Measurements from ENCODE around the gene AP2A1. TPM values are rescaled to one million over a fixed set of nuclear protein-coding genes. Genes with fewer than 3 reads are reported as not detected.

The AP2A1 gene
- total RNA-seq, 1 experiment from 2014 or later = 72.1 TPM

DNA sequence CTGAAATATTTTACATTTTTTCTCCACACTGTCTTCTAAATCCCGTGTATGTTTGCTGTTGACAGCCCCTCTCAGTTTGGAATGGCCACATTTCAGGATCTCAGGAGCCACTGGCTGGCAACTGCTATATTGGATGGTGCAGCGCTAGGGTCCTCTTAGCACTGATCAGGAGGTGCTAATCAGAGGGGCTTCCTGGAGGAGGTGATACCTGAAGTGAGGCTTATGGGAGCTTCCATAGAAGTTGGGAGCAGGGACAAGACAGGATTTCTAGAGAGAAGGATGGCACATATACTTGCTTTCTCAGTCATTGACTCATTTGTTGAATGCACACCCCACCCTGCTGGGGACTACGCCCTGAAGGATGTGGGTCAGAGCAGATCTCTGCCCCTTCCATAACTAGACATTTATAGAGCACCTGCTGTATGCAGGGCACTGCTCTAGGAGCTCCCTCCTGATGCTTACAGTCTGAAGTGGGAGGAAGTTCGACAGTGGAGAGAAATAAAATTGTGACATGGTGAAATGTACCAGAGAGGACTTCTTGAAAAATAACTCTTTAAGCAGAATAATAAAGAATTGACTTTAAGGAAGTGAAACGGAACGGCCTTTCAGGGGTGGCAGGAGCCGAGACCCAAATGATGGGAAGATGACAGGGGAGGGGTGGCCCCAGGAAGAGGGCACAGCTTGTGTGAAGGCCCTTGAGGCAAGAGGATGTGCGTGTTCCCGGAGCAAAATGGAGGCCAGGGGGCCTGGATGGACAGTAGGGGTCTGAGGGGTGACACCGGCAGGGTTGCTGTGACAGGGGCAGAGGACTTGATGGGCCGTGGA lies 13.1 kb downstream of the AP2A1 start:
- no peaks in the 10 kb centered on the region for H3K36me3 ChIP-seq (ENCODE audit: control insufficient read depth, insufficient read depth, low read length)
- POLR2A ChIA-PET = no interaction called here
- DNase-seq (ENCODE audit: low read depth, low spot score) (no peak), ATAC-seq (no peak)
- no peak overlapping the region for H3K4me3 ChIP-seq (ENCODE audit: low read depth in 2 of 2, low read length in 2 of 2)
- H3K27ac ChIP-seq (ENCODE audit: low read length) = no peak overlapping the region
- H3K9me3 ChIP-seq (ENCODE audit: control insufficient read depth, insufficient read depth, low read depth, low read length) = no peaks in the 10 kb centered on the region
- TF ChIP-seq SIN3A (IDR thresholded peaks at IDR 0.05; ENCODE audit: borderline replicate concordance, insufficient read depth, low read depth, low read length) (no peak), TCF7L2 (IDR thresholded peaks at IDR 0.05; ENCODE audit: low read depth, low read length) (no peak), POLR2AphosphoS5 (IDR thresholded peaks at IDR 0.05; ENCODE audit: low read depth, low read length) (no peak)
- TF ChIP-seq, protein P1, sequence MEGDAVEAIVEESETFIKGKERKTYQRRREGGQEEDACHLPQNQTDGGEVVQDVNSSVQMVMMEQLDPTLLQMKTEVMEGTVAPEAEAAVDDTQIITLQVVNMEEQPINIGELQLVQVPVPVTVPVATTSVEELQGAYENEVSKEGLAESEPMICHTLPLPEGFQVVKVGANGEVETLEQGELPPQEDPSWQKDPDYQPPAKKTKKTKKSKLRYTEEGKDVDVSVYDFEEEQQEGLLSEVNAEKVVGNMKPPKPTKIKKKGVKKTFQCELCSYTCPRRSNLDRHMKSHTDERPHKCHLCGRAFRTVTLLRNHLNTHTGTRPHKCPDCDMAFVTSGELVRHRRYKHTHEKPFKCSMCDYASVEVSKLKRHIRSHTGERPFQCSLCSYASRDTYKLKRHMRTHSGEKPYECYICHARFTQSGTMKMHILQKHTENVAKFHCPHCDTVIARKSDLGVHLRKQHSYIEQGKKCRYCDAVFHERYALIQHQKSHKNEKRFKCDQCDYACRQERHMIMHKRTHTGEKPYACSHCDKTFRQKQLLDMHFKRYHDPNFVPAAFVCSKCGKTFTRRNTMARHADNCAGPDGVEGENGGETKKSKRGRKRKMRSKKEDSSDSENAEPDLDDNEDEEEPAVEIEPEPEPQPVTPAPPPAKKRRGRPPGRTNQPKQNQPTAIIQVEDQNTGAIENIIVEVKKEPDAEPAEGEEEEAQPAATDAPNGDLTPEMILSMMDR (IDR thresholded peaks at IDR 0.05) = no peak
- TF ChIP-seq, protein P2, sequence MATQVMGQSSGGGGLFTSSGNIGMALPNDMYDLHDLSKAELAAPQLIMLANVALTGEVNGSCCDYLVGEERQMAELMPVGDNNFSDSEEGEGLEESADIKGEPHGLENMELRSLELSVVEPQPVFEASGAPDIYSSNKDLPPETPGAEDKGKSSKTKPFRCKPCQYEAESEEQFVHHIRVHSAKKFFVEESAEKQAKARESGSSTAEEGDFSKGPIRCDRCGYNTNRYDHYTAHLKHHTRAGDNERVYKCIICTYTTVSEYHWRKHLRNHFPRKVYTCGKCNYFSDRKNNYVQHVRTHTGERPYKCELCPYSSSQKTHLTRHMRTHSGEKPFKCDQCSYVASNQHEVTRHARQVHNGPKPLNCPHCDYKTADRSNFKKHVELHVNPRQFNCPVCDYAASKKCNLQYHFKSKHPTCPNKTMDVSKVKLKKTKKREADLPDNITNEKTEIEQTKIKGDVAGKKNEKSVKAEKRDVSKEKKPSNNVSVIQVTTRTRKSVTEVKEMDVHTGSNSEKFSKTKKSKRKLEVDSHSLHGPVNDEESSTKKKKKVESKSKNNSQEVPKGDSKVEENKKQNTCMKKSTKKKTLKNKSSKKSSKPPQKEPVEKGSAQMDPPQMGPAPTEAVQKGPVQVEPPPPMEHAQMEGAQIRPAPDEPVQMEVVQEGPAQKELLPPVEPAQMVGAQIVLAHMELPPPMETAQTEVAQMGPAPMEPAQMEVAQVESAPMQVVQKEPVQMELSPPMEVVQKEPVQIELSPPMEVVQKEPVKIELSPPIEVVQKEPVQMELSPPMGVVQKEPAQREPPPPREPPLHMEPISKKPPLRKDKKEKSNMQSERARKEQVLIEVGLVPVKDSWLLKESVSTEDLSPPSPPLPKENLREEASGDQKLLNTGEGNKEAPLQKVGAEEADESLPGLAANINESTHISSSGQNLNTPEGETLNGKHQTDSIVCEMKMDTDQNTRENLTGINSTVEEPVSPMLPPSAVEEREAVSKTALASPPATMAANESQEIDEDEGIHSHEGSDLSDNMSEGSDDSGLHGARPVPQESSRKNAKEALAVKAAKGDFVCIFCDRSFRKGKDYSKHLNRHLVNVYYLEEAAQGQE (IDR thresholded peaks at IDR 0.05; ENCODE audit: insufficient read depth in 1 of 2, low read depth in 2 of 2, low read length in 1 of 2) = no peak
- CTCF ChIA-PET = no interaction called here
- H3K27me3 ChIP-seq (ENCODE audit: control insufficient read depth, insufficient read depth, low read length) = no peaks in the 10 kb centered on the region
- no peaks in the 10 kb centered on the region for H3K4me1 ChIP-seq (ENCODE audit: control insufficient read depth, insufficient read depth, low read length)
- intact Hi-C loops (cut with micrococcal nuclease; ENCODE audit: unreplicated experiment) = no loop called here
- in situ Hi-C loops (cut with HindIII; ENCODE audit: low pct_unique_long_range_greater_than_20kb, low sequenced_read_pairs) = no loop called here
- no TSS peak for BruUV-seq (replicated peaks)

DNA sequence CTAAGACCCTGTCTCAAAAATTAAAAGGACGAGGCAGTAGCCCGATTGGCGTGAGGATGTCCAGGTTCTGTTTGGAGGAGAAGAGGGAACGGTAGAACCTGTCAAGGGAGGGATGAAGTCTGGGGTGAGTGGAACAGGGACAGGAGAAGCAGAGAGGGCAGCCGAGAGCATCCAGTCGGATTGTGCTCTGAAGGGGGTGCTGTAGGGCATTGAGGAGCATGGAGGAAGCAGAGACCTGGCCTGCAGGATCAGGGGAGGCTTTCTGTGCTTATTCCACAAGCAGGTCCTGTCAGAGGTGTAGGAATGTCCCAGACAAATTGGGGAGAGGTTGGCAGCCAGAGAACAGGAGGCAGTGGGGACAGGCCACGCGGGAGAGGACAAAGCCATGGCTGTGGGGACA lies 14.1 kb downstream of the AP2A1 start:
- intact Hi-C loops (cut with micrococcal nuclease; ENCODE audit: unreplicated experiment) = no loop called here
- Histone ChIP-seq H3K27me3 (ENCODE audit: control insufficient read depth, insufficient read depth, low read length) (no peaks in the 10 kb centered on the region), H3K4me1 (ENCODE audit: control insufficient read depth, insufficient read depth, low read length) (no peaks in the 10 kb centered on the region), H3K27ac (ENCODE audit: low read length) (no peak overlapping the region), H3K9me3 (ENCODE audit: control insufficient read depth, insufficient read depth, low read depth, low read length) (no peaks in the 10 kb centered on the region), H3K36me3 (ENCODE audit: control insufficient read depth, insufficient read depth, low read length) (no peaks in the 10 kb centered on the region), H3K4me3 (ENCODE audit: low read depth in 2 of 2, low read length in 2 of 2) (no peak overlapping the region)
- ATAC-seq (no peak; the same call in 1 of the 2 replicates), DNase-seq (ENCODE audit: low read depth, low spot score) (no peak)
- ChIA-PET CTCF (no interaction called here), POLR2A (no interaction called here)
- no TSS peak for BruUV-seq (replicated peaks)
- in situ Hi-C loops (cut with HindIII; ENCODE audit: low pct_unique_long_range_greater_than_20kb, low sequenced_read_pairs) = no loop called here
- TF ChIP-seq, protein P2 (IDR thresholded peaks at IDR 0.05; ENCODE audit: insufficient read depth in 1 of 2, low read depth in 2 of 2, low read length in 1 of 2) = no peak
- TF ChIP-seq, protein P1 (IDR thresholded peaks at IDR 0.05) = no peak
- no peak for TF ChIP-seq SIN3A (IDR thresholded peaks at IDR 0.05; ENCODE audit: borderline replicate concordance, insufficient read depth, low read depth, low read length)
- TF ChIP-seq TCF7L2 (IDR thresholded peaks at IDR 0.05; ENCODE audit: low read depth, low read length) = no peak
- TF ChIP-seq POLR2AphosphoS5 (IDR thresholded peaks at IDR 0.05; ENCODE audit: low read depth, low read length) = no peak

Data from Panc1 (cell line).